Activated B cell treated with CpG ODN at 0.5 μM for 24 hours (primary cell): ENCODE results near the gene BRD7. TPM values are rescaled to one million over a fixed set of nuclear protein-coding genes. Genes with fewer than 3 reads are reported as not detected.

ENCODE experiments used
- ATAC-seq: fragments of 200-7000 bp; cut with Tn5 transposase; one replicate; pipeline ENCODE4 v1.10.0; 2021; ENCODE audit warnings: low read depth, mild to moderate bottlenecking, moderate library complexity
- CTCF ChIA-PET: fragments of 350-600 bp; sonication (Branson Sonifier 250); formaldehyde crosslinking; loops from one replicate; lab custom pipeline; 2021; ENCODE audit warnings: antibody characterized with exemption; lab: Charles Lee
- POLR2A ChIA-PET: fragments of 350-600 bp; sonication (Branson Sonifier 250); formaldehyde crosslinking; loops from one replicate; lab custom pipeline; 2021; ENCODE audit warnings: antibody characterized with exemption; lab: Charles Lee
- DNase-seq: peaks from one replicate; pipeline ENCODE4 v3.0.0; 2022
- H3K27ac Mint-ChIP-seq: one replicate; pipeline ENCODE4 v1.8.0; 2020; ENCODE audit warnings: mixed read lengths
- H3K27me3 Mint-ChIP-seq: one replicate; pipeline ENCODE4 v1.8.0; 2021; ENCODE audit warnings: mixed read lengths
- H3K36me3 Mint-ChIP-seq: one replicate; pipeline ENCODE4 v1.8.0; 2021; ENCODE audit warnings: low read depth, mixed read lengths
- H3K4me1 Mint-ChIP-seq: one replicate; pipeline ENCODE4 v1.8.0; 2021; ENCODE audit warnings: mixed read lengths
- H3K4me3 Mint-ChIP-seq: one replicate; pipeline ENCODE4 v1.8.0; 2020; ENCODE audit warnings: mild to moderate bottlenecking, mixed read lengths
- H3K9me3 Mint-ChIP-seq: one replicate; pipeline ENCODE4 v1.8.0; 2020; ENCODE audit warnings: mixed read lengths
- intact Hi-C: fragments of 100-400 bp; cut with micrococcal nuclease; formaldehyde crosslinking; loops from one replicate; pipeline ENCODE4 v1.15.1; 2024
- total RNA-seq: library from RNA; stranded (reverse); gene quantifications from 2 replicates; pipeline ENCODE4 v1.2.3, GENCODE V29; 2022
- TF ChIP-seq, protein P1 (sequence below): fragments of 200-600 bp; IDR thresholded peaks from one replicate; pipeline ENCODE4 v1.8.0; 2022; ENCODE audit warnings: antibody characterized with exemption, mild to moderate bottlenecking

Gene BRD7
- total RNA-seq, 1 donor from 2014 or later, result 65.2 TPM

GRCh38 chr16:50400312-50400966 is 31.7 kb upstream of the BRD7 start:
- Mint-ChIP-seq H3K4me1 (peaks cover 9% of the 10 kb centered on the region), H3K36me3 (no peaks in the 10 kb centered on the region), H3K9me3 (no peaks in the 10 kb centered on the region), H3K4me3 (no peak overlapping the region), H3K27ac (no peak overlapping the region), H3K27me3 (peaks cover 2% of the 10 kb centered on the region)
- TF ChIP-seq, protein P1, sequence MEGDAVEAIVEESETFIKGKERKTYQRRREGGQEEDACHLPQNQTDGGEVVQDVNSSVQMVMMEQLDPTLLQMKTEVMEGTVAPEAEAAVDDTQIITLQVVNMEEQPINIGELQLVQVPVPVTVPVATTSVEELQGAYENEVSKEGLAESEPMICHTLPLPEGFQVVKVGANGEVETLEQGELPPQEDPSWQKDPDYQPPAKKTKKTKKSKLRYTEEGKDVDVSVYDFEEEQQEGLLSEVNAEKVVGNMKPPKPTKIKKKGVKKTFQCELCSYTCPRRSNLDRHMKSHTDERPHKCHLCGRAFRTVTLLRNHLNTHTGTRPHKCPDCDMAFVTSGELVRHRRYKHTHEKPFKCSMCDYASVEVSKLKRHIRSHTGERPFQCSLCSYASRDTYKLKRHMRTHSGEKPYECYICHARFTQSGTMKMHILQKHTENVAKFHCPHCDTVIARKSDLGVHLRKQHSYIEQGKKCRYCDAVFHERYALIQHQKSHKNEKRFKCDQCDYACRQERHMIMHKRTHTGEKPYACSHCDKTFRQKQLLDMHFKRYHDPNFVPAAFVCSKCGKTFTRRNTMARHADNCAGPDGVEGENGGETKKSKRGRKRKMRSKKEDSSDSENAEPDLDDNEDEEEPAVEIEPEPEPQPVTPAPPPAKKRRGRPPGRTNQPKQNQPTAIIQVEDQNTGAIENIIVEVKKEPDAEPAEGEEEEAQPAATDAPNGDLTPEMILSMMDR, result no peak
- CTCF ChIA-PET, result no interaction called here
- POLR2A ChIA-PET, result no interaction called here
- DNase-seq (no peak), ATAC-seq (no peak)
- intact Hi-C loops, result no loop called here

DNA sequence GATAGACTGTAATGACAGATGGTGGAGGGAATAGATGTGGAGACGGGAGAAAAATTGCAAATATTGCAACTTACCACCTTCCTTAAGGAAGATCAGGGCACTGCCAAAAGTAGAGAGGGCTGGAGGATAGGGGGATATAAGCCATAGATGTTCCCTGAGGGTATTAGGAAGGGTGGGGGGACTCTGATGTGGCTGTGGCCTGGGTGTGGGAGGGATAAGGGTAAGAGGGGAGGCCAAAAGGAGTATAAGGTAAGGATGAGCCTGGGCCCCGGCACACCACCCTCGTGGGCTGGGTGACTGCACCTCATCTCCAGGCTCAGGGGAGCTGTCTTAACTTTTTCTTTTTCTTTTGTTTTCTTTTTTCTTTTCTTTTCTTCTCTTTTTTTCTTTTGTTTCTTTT is 30.6 kb upstream of the BRD7 start:
- Mint-ChIP-seq H3K27ac (no peak overlapping the region), H3K27me3 (peaks cover 2% of the 10 kb centered on the region), H3K4me3 (no peak overlapping the region), H3K9me3 (no peaks in the 10 kb centered on the region), H3K4me1 (peaks cover 9% of the 10 kb centered on the region), H3K36me3 (no peaks in the 10 kb centered on the region)
- TF ChIP-seq, protein P1, result no peak
- POLR2A ChIA-PET, result no interaction called here
- intact Hi-C loops, result no loop called here
- ATAC-seq (no peak), DNase-seq (no peak)
- CTCF ChIA-PET, result no interaction called here

DNA sequence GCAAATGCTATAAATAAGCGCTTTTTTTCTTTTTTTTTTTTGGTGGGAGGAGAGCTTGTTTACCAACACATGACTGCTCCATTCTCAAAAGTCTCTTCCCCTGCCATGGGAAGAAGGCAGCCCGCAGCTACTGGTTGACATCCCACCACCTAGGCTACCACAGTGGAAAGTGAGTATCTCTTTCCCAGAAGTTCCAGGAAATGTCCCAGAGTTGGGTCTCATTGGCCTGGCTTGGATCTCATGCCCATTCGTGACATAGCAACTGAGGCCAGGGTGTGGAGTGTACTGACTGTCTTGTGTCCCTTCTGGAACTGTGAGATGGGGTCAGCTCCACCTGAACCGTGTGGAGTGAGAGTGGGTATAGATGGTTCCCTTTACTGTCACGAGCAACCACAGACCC is 29.5 kb upstream of the BRD7 start:
- POLR2A ChIA-PET, result no interaction called here
- intact Hi-C loops, result no loop called here
- no peaks in the 10 kb centered on the region for H3K27me3 Mint-ChIP-seq
- no peak for ATAC-seq
- no peak overlapping the region for H3K27ac Mint-ChIP-seq
- TF ChIP-seq, protein P1, result no peak
- CTCF ChIA-PET, result no interaction called here
- H3K36me3 Mint-ChIP-seq, result no peaks in the 10 kb centered on the region
- no peak overlapping the region for H3K4me3 Mint-ChIP-seq
- H3K9me3 Mint-ChIP-seq, result no peaks in the 10 kb centered on the region
- DNase-seq, result no peak
- H3K4me1 Mint-ChIP-seq, result peaks cover 9% of the 10 kb centered on the region

GRCh38 chr16:50396761-50397535 is 28.2 kb upstream of the BRD7 start:
- Mint-ChIP-seq H3K27ac (peak overlapping the region; percentile 6), H3K4me3 (no peak overlapping the region), H3K36me3 (no peaks in the 10 kb centered on the region), H3K9me3 (no peaks in the 10 kb centered on the region), H3K4me1 (peaks cover 9% of the 10 kb centered on the region), H3K27me3 (no peaks in the 10 kb centered on the region)
- ATAC-seq, result no peak
- POLR2A ChIA-PET, result no interaction called here
- intact Hi-C loops, result no loop called here
- DNase-seq, result no peak
- CTCF ChIA-PET, result no interaction called here
- TF ChIP-seq, protein P1, result no peak
